Neural progenitor cell (in vitro differentiated cells): Measurements from ENCODE around the gene ARRDC3. TPM values are rescaled to one million over a fixed set of nuclear protein-coding genes. Genes with fewer than 3 reads are reported as not detected.

Source experiments
- DNase-seq: peaks from one replicate; pipeline ENCODE4 v3.0.0-alpha.2; 2016; ENCODE audit warnings: low spot score
- H2AFZ ChIP-seq: fragments of 200-600 bp; sonication (generic); replicated peaks from 2 replicates; pipeline ENCODE4 v1.6.1; 2016; ENCODE audit warnings: antibody characterized with exemption
- H3F3A ChIP-seq: fragments of 200-600 bp; sonication (generic); 2 replicates; pipeline ENCODE4 v1.6.1; 2016; ENCODE audit warnings: antibody characterized with exemption, low read depth
- H3K27ac ChIP-seq: fragments of 200-600 bp; sonication (generic); 2 replicates; pipeline ENCODE4 v1.5.1; 2016; ENCODE audit warnings: mild to moderate bottlenecking
- H3K27me3 ChIP-seq: fragments of 200-600 bp; sonication (generic); 2 replicates; pipeline ENCODE4 v1.6.1; 2016; ENCODE audit warnings: mild to moderate bottlenecking, moderate library complexity
- H3K36me3 ChIP-seq: fragments of 200-600 bp; sonication (generic); 2 replicates; pipeline ENCODE4 v1.5.1; 2016
- H3K4me1 ChIP-seq: fragments of 200-600 bp; sonication (generic); 2 replicates; pipeline ENCODE4 v1.6.1; 2016; ENCODE audit warnings: mixed run types
- H3K4me2 ChIP-seq: fragments of 200-600 bp; sonication (generic); 2 replicates; pipeline ENCODE4 v1.6.1; 2016
- H3K4me3 ChIP-seq: fragments of 200-600 bp; sonication (generic); 2 replicates; pipeline ENCODE4 v1.5.1; 2016
- H3K79me2 ChIP-seq: fragments of 200-600 bp; sonication (generic); 2 replicates; pipeline ENCODE4 v1.6.1; 2016; ENCODE audit warnings: low read depth
- H3K9ac ChIP-seq: fragments of 200-600 bp; sonication (generic); 2 replicates; pipeline ENCODE4 v1.6.1; 2016
- H3K9me3 ChIP-seq: fragments of 200-600 bp; sonication (generic); 2 replicates; pipeline ENCODE4 v1.5.1; 2016; ENCODE audit warnings: low read depth
- H4K20me1 ChIP-seq: fragments of 200-600 bp; sonication (generic); 2 replicates; pipeline ENCODE4 v1.6.1; 2016; ENCODE audit warnings: low read depth
- H3K27ac Mint-ChIP-seq: 3 replicates; pipeline ENCODE4 v1.8.0; 2021; ENCODE audit warnings: mixed read lengths
- H3K27me3 Mint-ChIP-seq: 2 replicates; pipeline ENCODE4 v1.8.0; 2022; ENCODE audit warnings: low read depth, mild to moderate bottlenecking, inconsistent platforms, moderate library complexity, mixed read lengths; ENCODE audit not compliant: insufficient read depth
- H3K36me3 Mint-ChIP-seq: 3 replicates; pipeline ENCODE4 v1.8.0; 2021; ENCODE audit warnings: mixed read lengths
- H3K4me1 Mint-ChIP-seq: 3 replicates; pipeline ENCODE4 v1.8.0; 2021; ENCODE audit warnings: mixed read lengths
- H3K4me3 Mint-ChIP-seq: 3 replicates; pipeline ENCODE4 v1.8.0; 2021; ENCODE audit warnings: mild to moderate bottlenecking, moderate library complexity, mixed read lengths
- H3K9me3 Mint-ChIP-seq: 3 replicates; pipeline ENCODE4 v1.8.0; 2020; ENCODE audit warnings: mixed read lengths
- CTCF ChIP-seq: fragments of 200-600 bp; sonication (generic); IDR thresholded peaks from 2 replicates; pipeline ENCODE4 v1.5.1; 2017; ENCODE audit warnings: antibody characterized with exemption, mild to moderate bottlenecking
- EZH2 ChIP-seq: fragments of 200-600 bp; sonication (generic); IDR thresholded peaks from 2 replicates; pipeline ENCODE4 v1.6.1; 2017; ENCODE audit warnings: antibody characterized with exemption, mild to moderate bottlenecking, moderate library complexity
- EZH2phosphoT487 ChIP-seq: fragments of 200-600 bp; sonication (generic); IDR thresholded peaks from 2 replicates; pipeline ENCODE4 v1.6.1; 2017; ENCODE audit warnings: antibody characterized with exemption
- total RNA-seq: library from RNA; depleted of rRNA; stranded (reverse); fragments of >200 nt; gene quantifications from 2 replicates; pipeline ENCODE4 v1.2.3, GENCODE V29; 2015; ENCODE audit warnings: low replicate concordance

ARRDC3 gene
- total RNA-seq, 1 donor from 2014 or later: 126 TPM

GRCh38 chr5:91416491-91416890 lies 33.4 kb upstream of the ARRDC3 start:
- Mint-ChIP-seq H3K4me3 (no peak overlapping the region), H3K27me3 (no peaks in the 10 kb centered on the region), H3K27ac (no peak overlapping the region), H3K9me3 (no peaks in the 10 kb centered on the region), H3K36me3 (no peaks in the 10 kb centered on the region), H3K4me1 (peaks cover 2% of the 10 kb centered on the region)
- no peak overlapping the region for H3K4me2 ChIP-seq
- H3K9ac ChIP-seq: no peak overlapping the region
- H2AFZ ChIP-seq: no peak overlapping the region
- no peak for DNase-seq
- no peaks in the 10 kb centered on the region for H3K27me3 ChIP-seq
- H3F3A ChIP-seq: no peaks in the 10 kb centered on the region
- no peaks in the 10 kb centered on the region for H3K36me3 ChIP-seq
- no peaks in the 10 kb centered on the region for H3K79me2 ChIP-seq
- no peaks in the 10 kb centered on the region for H4K20me1 ChIP-seq
- no peak overlapping the region for H3K4me3 ChIP-seq
- peaks cover 7% of the 10 kb centered on the region for H3K4me1 ChIP-seq
- H3K27ac ChIP-seq: no peak overlapping the region
- H3K9me3 ChIP-seq: no peaks in the 10 kb centered on the region
- TF ChIP-seq EZH2phosphoT487 (no peak), CTCF (no peak), EZH2 (no peak)

GRCh38 chr5:91409304-91409703 lies 26.2 kb upstream of the ARRDC3 start:
- TF ChIP-seq CTCF (no peak), EZH2 (no peak), EZH2phosphoT487 (no peak)
- Histone ChIP-seq H2AFZ (no peak overlapping the region), H3F3A (no peaks in the 10 kb centered on the region), H3K9ac (no peak overlapping the region), H3K79me2 (no peaks in the 10 kb centered on the region), H3K4me1 (no peaks in the 10 kb centered on the region), H3K4me3 (no peak overlapping the region), H3K27me3 (no peaks in the 10 kb centered on the region), H3K36me3 (no peaks in the 10 kb centered on the region), H3K27ac (no peak overlapping the region), H3K4me2 (no peak overlapping the region), H4K20me1 (no peaks in the 10 kb centered on the region), H3K9me3 (no peaks in the 10 kb centered on the region)
- Mint-ChIP-seq H3K4me1 (no peaks in the 10 kb centered on the region), H3K27ac (no peak overlapping the region), H3K9me3 (no peaks in the 10 kb centered on the region), H3K4me3 (no peak overlapping the region), H3K27me3 (peaks cover 2% of the 10 kb centered on the region), H3K36me3 (peaks cover 2% of the 10 kb centered on the region)
- DNase-seq: no peak

- H3K9me3 Mint-ChIP-seq: no peaks in the 10 kb centered on the region
- no peak for DNase-seq
- H3F3A ChIP-seq: no peaks in the 10 kb centered on the region
Measured at GRCh38 chr5:91408710-91409109, 25.6 kb upstream of the ARRDC3 start.

More at GRCh38 chr5:91408710-91409109, 25.6 kb upstream of the ARRDC3 start:
- H3K36me3 ChIP-seq: no peaks in the 10 kb centered on the region
- no peak for TF ChIP-seq EZH2
- no peak for TF ChIP-seq EZH2phosphoT487
- TF ChIP-seq CTCF: no peak
- Mint-ChIP-seq H3K4me1 (no peaks in the 10 kb centered on the region), H3K27ac (no peak overlapping the region), H3K4me3 (no peak overlapping the region), H3K36me3 (peaks cover 2% of the 10 kb centered on the region), H3K27me3 (peaks cover 2% of the 10 kb centered on the region)
- H3K4me1 ChIP-seq: peaks cover 4% of the 10 kb centered on the region
- H4K20me1 ChIP-seq: no peaks in the 10 kb centered on the region
- H2AFZ ChIP-seq: no peak overlapping the region
- no peaks in the 10 kb centered on the region for H3K9me3 ChIP-seq
- no peaks in the 10 kb centered on the region for H3K27me3 ChIP-seq
- H3K79me2 ChIP-seq: no peaks in the 10 kb centered on the region
- H3K4me3 ChIP-seq: no peak overlapping the region
- H3K4me2 ChIP-seq: no peak overlapping the region
- no peak overlapping the region for H3K27ac ChIP-seq
- H3K9ac ChIP-seq: no peak overlapping the region
